GM19397 (cell line): ENCODE data around the gene ASL.
"Not testable (repeated sequence)": the region's sequence is repeated elsewhere in the genome, so short reads cannot be mapped to it uniquely, and the experiment has no call there.

ENCODE experiments used
- ATAC-seq: cut with Tn5 transposase; IDR thresholded peaks from one replicate; pipeline ENCODE4 v1.9.1; 2021; ENCODE audit warnings: mild to moderate bottlenecking, moderate library complexity; ENCODE audit not compliant: unreplicated experiment

Gene ASL

GRCh38 chr7:66072208-66072607 lies 3.4 kb upstream of the ASL start:
- not testable (repeated sequence) for ATAC-seq

DNA sequence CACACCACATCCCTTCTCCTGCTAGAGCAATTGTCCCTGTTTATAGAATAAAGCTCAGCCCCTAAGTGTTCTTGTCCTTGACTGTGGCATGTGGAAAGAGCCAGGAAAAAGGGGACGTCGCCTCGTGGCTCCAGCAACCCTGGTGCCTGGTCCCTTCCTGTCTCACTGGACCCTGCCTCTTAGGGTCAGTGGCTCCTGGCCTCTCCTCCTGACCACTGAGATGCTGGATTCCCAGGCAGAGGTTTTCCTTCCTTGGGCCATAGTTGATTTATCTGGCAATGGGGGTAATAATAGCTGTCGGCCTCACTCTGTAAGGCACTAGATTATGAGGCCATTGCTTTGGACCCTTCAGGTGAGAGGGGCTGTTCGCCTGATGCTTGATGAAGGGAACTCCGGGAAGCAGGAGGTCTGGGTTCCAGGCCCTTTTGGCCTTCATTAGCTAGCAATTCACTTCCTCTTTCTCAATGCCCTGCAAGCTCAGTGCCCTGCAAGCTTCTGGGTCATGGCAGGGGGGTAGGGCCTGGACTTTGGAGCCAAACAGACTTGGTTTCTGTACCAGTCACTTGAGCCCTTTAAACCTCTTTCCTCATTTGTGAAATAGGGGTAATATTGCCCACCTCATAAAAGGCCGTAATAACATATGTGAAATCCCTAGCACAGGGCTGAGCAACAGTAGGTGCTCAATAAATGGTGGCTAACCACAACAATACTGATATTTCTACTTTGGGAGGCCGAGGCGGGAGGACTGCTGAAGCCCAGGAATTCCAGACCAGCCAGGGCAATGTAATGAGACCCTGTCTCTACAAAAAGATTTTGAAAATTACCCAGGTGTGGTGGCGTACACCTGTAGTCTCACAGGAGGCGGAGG lies 1.1 kb downstream of the ASL start:
- ATAC-seq, result no peak

GRCh38 chr7:66078067-66078466 lies 2.4 kb downstream of the ASL start:
- ATAC-seq, result no peak

GRCh38 chr7:66082083-66082482 lies 6.5 kb downstream of the ASL start:
- ATAC-seq, result no peak

GRCh38 chr7:66082886-66083415 lies 7.3 kb downstream of the ASL start:
- ATAC-seq, result no peak

- no peak for ATAC-seq
These were observed 8.1 kb downstream of the ASL start for GRCh38 chr7:66083677-66084076.

DNA sequence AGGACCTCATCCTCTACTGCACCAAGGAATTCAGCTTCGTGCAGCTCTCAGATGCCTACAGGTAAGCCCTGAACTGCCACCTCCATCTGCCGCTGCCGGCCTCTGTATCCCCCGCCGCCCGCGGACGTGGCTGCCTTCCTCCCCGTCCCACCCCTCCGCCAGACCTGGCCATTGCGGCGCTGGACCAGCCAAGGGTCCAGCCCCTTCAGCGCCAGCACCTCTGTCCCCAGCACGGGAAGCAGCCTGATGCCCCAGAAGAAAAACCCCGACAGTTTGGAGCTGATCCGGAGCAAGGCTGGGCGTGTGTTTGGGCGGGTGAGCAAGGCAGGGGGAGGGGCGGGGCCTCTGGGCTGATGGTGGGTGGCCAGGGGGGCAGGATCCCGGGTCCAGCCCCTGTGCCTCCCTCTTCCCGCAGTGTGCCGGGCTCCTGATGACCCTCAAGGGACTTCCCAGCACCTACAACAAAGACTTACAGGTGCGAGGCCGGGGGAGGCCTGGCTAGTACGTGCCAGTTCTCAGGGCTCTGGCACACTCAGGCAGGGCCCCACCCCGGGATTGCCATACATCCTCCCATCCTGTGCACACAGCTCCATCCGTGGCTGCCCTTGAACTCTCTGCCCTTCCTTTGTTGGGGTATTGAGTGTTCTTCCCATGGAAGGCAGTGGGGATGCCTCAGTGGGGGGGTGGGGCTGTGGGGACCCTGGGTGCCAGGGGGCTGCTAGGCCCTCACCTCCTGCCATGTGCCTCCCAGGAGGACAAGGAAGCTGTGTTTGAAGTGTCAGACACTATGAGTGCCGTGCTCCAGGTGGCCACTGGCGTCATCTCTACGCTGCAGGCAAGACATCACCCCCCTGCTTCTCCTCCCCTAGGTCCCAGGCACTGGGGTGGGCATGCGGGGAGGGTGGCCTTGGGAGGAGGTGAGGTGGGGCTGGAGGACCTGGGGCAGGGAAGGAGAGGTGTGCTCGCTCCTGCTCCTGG lies 13.5 kb downstream of the ASL start:
- ATAC-seq, result no peak

DNA sequence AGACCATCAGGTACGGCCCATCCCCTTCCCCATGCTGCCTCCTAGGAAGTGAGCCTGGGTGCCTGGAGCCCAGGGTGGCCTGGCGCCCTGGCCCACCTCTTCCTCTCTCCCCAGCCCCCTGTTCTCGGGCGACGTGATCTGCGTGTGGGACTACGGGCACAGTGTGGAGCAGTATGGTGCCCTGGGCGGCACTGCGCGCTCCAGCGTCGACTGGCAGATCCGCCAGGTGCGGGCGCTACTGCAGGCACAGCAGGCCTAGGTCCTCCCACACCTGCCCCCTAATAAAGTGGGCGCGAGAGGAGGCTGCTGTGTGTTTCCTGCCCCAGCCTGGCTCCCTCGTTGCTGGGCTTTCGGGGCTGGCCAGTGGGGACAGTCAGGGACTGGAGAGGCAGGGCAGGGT lies 17.0 kb downstream of the ASL start:
- no peak for ATAC-seq

DNA sequence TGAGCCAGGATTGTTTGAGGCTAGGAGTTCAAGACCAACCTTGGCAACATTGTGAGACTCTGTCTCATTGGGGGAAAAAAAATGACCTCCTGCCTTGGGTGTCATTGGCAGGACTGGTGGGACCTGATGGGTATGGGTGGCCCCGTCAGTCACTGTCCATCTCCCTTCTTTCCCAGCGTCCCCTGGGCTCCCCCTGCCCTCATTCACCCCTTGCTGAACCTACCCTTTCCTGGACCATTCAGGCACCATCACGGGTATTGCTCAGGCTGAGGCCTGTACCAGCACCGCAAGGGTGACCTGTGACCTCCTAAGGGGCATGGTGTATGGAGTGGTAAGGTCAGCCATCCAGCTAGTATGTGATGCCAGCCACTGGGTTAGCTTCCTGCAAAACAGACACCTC lies 19.4 kb downstream of the ASL start:
- no peak for ATAC-seq

DNA sequence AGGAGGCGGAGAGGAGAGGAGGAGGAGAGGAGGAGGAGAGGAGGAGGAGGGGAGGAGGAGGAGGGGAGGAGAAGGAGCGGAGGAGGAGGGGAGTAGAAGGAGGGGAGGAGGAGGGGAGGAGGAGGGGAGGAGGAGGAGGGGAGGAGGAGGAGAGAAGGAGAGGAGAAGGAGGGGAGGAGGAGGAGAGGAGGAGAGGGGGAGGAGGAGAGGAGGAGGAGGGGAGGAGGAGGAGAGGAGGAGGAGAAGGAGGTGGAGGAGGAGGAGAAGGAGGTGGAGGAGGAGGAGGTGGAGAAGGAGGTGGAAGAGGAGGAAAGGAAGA lies 23.6 kb downstream of the ASL start:
- no peak for ATAC-seq

DNA sequence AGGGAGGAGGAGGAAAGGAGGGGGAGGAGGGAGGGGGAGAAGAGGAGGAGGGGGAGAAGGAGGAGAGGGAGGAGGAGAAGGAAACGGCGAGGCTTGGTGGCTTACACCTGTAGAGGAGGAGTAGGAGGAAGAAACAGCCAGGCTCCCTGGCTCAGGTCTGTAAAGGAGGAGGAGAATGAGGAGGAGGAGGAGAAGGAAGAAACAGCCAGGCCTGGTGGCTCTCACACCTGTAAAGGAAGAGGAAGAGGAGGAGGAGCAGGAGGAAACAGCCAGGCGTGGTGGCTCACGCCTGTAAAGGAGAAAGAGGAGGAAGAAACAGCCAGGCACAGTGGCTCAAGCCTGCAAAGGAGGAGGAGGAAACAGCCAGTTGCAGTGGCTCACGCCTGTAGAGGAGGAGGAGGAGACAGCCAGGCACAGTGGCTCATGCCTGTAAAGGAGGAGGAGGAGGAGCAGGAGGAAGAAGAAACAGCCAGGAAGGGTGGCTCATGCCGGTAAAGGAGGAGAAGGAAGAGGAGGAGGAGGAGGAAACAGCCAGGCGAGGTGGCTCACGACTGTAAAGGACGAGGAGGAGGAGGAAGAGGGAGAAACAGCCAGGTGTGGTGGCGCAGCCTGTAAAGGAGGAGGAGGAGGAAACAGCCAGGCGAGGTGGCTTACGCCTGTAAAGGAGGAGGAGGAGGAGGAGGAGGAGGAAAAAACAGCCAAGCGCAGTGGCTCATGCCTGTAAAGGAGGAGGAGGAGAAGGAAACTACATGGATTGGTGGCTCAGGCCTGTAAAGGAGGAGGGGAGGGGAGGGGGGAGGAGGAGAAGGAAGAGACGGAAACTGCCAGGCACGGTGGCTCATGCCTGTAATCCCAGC lies 24.2 kb downstream of the ASL start:
- ATAC-seq, result peak; percentile 76

DNA sequence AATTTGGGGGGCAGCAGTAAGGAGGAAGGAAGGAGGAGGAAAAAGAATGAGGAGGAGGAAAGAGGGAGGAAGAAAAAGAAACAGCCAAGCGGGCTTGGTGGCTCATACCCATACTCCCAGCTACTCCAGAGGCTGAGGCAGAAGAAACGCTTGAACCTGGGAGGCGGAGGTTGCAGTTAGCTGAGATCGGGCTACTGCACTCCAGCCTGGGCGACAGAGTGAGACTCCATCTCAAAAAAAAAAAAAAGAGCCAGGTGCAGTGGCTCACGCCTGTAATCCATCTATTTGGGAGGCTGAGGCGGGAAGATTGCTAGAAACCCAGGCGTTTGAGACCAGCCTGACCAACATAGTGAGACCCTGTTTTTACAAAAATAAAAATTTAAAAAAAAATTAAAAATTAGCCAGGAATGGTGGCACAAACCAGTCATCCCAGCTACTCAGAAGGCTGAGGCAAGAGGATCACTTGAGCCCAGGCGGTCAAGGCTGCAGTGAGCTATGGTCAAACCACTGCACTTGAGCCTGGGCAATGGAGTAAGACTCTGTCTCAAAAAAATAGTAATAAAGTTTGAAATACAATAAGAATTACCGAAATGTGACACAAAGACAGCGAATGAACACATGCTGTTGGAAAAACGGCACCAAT lies 24.9 kb downstream of the ASL start:
- no peak for ATAC-seq

- not testable (repeated sequence) for ATAC-seq
These were observed 26.5 kb downstream of the ASL start for GRCh38 chr7:66102168-66102567.

- not testable (repeated sequence) for ATAC-seq
These were observed 28.4 kb downstream of the ASL start for GRCh38 chr7:66103994-66104393.

DNA sequence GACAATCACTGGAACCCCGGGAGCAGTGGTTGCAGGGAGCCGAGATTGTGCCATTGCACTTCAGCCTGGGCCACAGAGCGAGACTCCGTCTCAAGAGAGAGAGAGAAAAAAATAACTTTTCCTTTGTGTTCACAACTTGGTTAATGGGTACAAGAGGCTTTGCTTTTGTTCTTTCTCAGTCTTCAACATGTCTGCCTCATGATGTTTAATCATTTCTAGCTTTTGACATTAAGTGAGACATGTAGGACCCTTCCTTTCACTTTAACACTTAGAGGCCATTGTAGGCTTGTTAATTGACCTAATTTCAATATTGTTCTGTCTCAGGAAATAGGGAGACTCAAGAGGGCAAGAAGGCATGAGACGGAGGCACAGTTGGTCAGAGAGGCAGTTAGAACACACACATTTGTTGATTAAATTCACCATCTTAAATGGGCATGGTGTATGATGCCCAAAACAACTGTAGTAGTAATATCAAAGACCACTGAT lies 29.7 kb downstream of the ASL start:
- no peak for ATAC-seq

- ATAC-seq, result not testable (repeated sequence)
These were observed 32.8 kb downstream of the ASL start for GRCh38 chr7:66108410-66108809.

DNA sequence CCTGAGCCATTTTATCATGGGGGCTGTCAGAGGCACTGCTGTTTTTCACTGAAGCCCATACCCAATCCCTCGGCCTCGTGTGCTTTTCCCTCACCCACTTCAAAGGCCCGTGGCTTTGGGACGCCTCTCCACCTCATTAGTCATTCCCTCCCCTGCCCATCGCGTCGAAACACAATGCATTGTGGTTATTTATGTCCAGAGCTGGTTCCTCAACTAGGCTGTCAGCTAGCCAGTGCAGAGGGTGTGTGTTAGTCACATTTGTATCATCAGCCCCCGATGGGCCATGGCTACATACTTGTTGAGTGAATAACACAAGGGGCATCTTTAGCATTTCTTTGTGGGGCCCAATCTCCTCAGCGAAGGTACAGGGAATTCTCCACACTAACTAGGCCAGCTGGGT lies 35.2 kb downstream of the ASL start:
- ATAC-seq, result no peak

DNA sequence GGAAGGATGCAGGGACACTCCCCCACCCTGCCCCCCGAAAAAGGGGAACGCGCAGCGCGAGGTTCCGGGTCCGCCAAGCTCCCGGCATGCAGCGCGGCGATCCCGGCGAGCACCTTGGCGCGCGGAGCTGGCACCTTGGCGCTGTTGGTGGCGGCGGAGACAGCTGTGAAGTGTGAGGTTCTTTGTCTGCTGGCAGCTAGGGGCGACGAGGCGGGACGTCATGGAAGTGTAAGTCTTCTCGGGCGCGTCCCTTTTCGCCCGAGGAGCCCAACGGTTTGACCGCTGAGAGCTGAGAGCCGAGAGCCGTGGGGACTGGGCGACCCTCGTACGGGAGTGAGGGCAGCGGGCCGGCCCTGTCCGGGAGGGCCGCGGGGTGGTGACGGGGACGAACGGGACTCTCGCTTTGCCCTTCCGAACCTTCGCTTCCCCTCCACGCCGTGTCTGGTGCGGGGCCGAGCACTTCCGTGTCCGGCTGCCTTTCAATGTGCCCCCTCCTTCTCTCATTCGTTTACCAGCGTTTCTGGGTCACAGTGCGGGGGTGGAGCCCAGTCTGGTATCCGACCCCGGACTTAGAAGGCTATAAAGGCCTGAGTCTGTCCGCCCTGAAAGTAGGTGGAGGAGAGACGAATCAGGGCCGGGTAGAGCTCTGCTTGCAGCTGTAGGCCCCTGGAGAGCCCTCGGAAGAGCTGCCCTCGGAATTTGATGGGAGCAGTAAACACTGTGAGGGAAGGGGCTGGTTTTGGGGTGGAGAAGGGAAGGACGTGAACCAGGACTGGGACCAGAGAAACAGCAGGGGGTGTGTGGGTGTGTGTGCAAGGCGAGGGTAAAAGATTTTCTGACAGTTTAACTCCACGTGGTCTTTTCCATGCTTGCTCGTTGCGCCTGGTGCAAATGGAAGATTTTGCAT lies 39.4 kb downstream of the ASL start, which contains the start of gene CRCP:
Gene CRCP (plus strand): TSS at position 105 of the 907 bp plus-strand sequence. CDS start 116 bp downstream, at position 221.
- peak; percentile 92 for ATAC-seq
